GM18526 (cell line): ENCODE data around the gene RAB21.

ENCODE experiments used
- POLR2A ChIP-seq: IDR thresholded peaks from 3 replicates; pipeline ENCODE4 v1.6.1; 2011; ENCODE audit not compliant: insufficient read length; ENCODE audit errors: extremely low read depth

Gene RAB21

DNA sequence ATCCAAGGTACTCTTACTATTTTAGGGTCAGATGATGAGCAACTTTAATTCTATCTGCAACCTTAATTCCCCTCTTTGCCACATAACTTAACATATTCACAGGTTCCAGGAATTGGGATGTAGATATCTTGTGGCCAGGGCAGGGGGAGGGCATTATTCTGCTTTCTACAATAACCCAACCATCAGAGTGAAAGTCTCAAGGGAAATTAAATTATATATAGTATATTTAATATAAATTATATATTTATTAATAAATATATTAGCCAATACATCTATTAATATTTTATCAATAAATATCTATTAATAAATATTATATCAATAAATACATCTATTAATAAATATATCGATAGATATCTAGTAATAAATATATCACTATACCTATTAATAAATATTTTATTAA, 11.7 kb upstream of the RAB21 start:
- no peak for TF ChIP-seq POLR2A

DNA sequence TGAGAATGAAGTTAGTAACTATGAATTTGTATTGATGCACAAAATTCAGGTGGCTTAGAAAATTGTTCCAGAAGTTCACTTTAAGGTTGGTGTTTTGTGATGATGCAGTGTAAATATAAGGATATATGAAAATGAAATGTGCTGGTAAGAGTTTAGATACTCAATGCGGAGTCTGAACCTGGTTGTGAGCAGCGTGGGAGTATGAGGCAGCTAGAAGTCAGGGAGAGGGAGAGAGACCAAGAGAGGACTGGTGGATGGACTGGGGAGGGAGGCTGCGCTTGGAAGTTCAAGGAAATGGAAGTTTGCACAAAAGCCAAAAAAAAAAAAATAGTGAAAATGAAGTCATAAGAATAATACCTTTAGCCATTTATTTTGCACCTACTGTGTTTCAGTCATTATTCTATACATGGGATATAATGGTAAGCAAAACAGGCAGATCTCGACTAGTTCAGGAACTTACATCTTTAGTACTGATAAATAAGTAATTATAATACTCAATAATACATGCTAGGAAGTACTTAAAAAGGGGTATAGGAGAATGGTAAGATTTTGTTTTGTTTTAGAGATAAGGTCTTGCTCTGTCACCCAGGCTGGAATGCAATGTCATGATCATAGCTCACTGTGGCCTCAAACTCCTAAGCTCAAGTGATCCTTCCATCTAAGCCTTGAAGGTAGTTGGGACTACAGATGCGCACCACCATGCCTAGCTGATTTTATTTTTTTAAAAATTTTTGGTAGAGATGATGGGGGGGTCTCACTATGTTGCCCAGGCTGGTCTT, 10.0 kb upstream of the RAB21 start:
- TF ChIP-seq POLR2A: no peak

DNA sequence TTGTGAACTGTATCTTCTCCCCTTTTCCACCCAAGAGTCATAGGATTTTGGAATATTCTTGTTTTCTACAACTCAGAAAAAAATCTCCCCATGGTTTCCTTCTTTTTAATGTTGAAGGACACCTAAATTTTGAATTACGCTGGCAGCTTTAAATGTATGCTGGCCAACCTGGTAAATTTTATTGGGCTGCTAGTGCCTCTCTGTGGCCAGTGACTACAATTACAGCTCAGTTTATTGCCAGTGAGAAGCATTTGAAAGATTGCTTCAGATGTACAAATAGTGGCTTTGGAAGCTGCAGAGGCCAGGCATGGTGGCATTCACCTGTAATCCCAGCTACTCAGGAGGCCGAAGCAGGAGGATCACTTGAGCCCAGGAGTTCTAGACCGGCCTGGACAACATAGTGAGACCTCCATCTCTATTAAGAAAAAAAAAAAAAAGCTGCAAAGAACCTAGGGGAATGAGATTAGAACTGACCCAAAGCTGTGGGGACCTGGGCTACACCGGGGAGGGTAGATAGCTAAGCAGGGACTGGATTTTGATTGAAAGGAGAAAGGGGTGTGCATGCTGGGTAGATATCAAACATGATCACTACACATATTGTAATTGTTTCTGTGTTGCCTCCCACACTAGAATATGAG, 7.6 kb upstream of the RAB21 start:
- no peak for TF ChIP-seq POLR2A

DNA sequence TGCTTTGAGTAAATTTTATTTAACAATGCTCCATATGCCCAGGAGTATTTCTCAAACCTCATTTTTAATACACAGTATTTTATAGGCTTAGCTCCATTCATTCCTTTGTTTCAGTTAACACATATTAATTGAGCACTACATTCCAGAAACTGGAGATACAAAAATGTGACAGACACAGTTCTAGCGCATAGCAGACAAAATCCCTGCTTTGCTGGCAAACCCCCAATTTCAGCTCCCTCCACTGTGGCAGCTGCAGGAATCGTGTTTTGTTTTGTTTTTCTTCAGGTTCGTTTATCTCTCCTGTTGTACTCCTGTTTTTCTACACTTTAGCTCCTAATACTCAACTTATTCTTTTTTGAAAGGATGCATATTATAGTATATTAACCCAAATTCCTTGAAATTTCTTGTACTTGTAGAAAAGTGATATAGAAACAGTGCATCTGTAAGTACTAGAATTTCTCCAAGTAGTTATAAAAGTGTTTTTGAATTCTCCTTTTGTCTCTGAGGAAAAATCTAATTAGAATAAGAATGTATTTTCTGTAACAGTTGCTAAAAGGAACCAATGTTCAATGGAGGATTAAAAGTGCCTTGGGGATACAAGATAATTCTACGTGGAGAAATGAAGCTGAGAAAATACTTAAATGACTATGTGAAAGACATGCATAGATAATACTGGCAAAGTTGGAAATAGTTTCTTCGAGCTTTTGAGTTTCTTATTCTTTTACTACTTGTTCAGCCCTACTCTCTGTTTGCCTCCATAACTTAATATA, 6.4 kb upstream of the RAB21 start:
- no peak for TF ChIP-seq POLR2A

DNA sequence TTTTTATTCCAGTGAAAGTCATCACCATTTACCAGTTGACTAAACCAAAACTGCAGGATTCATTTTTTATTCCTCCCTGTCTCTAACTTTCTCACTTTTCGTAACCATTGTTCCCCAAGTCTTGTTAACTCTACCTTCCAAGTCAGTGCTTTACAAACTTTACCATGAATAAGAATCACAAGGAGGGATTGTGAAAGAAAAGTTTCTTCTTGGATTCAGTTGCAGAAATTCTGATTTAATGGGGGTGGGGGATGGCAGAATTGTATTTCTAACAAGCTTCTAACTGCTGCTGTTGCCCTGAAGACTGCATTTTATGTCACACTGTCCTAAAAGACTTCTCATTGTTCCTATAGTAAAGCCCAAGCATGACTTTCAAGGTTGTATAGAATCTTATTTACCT, 5.0 kb upstream of the RAB21 start:
- no peak for TF ChIP-seq POLR2A

DNA sequence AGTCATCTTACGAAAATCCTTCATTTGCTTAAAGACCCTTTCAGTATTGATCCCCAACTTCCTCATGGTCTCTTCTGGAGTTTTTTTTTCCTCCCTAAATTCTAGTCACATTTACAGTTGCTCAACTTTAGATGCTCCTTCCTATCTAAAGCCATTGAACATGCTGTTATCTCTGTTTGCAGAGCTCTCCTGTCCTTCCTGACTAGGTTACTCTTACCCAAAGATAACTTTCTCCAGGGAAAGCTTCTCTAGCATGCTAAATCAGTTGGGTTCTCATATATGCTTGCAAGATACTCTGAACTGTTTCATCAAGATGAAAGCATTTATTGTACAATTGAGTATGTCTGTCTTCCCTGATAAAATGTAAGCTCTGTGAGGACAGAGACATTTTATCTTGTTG, 1.8 kb upstream of the RAB21 start:
- no peak for TF ChIP-seq POLR2A

DNA sequence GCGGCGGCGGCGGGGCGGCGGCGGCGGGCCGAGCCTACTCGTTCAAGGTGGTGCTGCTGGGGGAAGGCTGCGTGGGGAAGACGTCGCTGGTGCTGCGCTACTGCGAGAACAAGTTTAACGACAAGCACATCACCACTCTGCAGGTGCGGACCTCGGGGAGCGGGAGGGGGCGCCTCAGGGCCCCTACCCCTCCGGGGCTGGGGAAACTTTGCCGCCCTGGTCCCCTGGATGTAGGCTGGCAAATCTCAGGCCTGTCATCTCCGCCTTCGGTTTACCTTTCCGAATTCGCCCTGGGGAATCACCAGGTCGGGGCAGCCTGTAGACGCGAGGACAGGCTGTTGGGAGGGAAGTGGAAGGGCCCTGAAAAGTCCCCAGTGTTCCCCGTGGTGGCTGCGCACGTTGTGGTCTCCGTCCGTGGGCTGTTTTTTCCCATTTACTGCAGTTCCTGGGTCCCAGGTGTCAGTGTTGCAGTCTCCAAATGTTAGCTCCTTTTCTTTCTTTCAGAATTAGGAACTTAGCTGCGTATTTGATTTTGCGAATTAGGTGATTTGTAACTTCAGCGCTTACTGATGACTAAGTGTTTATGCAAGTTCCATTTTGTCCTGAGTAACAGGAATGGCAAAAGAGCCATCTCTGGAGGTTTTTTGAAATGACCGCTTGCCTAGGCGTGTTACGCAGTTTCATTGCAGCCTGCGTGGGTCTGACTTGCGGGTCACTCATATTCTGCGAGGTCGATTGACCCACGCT, 656 bp downstream of the RAB21 start:
- no peak for TF ChIP-seq POLR2A

DNA sequence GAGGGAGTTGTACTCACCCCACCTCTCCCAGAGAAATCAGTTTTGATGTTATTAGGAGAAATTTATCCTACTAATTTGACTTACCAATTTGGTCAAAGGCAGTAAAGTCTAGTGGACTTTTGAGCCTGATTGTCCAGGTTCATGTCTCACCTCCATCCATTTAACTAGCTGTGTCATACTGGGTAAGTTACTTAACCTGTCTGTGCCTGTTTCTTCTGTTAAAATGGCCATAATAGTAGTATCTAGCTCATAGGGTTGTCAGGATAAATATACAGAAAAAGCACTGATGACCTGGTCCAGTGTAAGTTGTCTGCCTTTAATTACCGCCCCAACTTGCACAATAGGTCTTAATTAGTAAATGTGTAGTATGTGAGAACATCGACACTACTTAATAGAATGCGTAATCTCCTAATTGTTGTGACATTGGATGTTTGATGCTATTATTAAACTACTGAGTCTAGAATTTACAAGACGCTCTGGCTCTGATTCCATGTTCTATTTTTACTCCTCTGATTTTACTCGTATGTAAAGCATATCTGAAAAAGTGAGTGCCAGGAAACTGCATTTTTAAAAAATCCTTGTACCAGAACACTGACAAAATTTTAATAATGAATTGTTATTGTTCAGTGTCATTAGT, 1.5 kb downstream of the RAB21 start:
- no peak for TF ChIP-seq POLR2A

DNA sequence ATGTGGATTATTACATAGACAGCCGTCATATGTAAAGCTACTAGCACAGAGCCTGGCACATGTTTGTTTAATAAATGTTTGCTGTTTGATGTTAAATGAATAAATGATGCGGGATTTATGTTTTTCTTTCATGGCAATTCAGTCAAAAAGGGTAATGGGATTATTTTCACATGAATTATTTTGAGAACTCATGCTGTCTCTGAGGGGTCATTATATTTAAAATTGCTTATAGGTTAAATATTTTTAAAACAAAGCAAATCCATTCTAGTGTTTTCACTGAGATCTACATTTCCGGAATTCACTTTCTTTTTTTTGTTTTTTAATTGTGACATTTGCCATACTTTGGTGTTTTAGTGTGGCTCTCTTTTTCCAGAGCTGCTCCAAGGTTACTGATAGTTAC, 5.3 kb downstream of the RAB21 start:
- no peak for TF ChIP-seq POLR2A

DNA sequence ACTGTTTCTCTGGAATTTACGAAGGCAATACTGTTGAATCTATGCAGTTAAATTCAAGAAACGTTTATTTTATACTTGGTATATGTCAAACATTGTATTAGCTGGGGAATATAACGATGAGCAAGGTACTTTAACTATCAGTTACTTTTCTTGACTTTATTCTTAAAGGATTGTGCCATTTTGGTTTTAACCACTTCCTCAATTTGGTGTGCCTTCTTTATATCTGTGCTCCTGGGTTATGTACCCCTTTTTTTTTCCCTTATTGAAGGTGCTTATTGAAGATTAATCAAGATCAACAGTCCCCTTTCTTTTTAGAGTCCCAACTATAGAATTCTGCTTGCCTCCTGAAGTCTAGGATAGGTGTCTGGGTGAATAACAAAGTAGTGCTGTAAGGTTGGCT, 5.8 kb downstream of the RAB21 start:
- no peak for TF ChIP-seq POLR2A

DNA sequence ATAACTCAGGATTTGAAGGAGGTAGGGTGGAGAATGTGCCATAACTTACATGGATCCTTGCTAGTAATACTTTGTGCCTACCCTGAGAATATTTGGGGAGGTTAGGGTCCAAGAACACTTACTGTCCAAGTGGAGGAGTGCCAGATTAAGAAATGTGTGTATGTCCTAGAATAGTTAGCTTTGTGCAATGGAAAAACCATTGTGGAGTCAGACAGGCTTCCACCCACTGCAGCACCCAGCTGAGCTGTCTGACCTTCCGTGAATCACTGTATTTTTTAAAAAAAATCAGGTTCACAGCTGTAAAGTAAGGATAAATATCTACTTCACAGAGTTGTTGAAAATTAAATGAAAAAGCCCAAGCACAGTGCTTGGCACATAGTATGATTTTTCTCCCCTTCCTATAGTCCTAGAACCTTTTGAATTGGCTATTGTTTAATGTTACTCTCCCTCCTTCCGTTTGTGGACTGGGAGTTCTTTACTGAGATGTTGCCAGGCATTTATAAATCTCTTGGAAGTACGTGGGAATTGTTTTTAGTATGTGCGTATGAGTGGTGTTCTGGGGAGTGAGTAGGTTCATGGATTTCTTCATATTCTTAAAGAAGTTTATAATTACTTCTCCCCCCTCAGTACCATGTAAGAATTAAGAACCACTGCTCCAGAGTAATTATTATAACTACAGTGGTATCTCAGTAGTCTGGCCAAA, 9.2 kb downstream of the RAB21 start:
- no peak for TF ChIP-seq POLR2A

DNA sequence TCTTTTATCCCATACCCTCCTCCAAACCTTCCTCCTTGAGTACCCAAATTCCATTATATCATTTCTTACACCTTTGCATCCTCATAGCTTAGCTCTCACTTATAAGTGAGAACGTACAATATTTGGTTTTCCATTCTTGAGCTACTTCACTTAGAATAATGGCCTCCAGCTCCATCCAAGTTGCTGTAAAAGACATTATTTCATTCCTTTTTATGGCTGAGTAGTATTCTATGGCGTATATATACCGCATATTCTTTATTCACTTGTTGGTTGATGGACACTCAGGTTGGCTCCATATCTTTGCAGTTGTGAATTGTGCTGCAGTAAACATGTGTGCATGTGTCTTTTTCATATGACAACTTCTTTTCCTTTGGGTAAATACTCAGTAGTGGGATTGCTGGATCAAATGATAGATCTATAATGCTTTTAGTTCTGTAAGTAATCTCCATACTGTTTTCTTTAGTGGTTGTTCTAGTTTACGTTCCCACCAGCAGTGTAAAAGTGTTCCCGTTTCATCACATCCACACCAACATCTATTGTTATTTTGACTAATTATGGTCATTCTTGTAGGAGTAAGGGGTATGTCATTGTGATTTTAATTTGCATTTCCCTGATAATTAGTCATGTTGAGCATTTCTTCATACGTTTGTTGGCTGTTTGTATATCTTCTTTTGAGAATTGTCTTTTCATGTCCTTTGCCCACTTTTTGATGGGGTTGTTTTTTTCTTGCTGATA, 10.1 kb downstream of the RAB21 start:
- TF ChIP-seq POLR2A: no peak

DNA sequence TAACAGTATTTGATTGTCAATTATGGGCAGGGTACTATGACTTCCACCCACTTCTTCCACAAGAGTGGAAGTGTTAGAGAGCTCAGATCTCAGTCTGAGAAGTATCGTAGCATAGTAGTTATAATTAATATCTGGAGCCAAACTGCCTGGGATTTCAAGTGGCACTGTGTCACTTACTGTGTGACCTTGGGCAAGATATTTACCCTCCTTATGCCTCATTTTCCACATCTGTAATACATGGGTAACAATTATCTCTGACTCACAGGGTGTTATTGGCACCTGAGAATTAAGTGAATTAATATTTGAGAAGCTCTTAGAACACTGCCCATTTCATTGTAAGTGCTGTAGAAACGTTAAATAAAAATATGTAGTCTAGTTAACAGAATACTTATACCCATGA, 11.5 kb downstream of the RAB21 start:
- TF ChIP-seq POLR2A: no peak

DNA sequence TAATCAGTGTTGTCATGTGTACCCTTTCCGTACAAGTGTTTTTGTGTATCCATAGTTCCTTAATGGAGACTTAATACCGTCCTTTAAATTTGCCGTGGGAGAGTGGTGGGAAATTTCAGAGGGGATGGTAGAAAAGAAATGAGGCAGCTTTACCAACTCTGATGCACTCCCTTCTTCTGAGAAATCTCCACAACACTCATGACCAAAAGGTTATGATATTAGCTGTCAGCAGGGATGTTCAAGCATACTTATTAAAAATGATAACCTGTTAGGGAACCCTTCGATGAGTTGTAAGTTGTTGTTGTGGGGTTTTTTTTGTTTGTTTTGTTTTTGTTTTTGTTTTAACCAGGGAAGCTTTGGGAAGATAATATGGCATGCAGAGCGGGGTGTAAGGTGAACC, 12.5 kb downstream of the RAB21 start:
- TF ChIP-seq POLR2A: no peak
